HL-60 (cell line): ENCODE results near the gene OXSR1.

ENCODE experiments used
- DNase-seq, 2 experiments: peaks; one replicate each; pipeline ENCODE4 v3.0.0-alpha.2; 2010 to 2020; ENCODE audit warnings: low read depth in 1 of 2, low spot score in 1 of 2
- H3K27ac ChIP-seq: fragments of 250-450 bp; sonication (Bioruptor Pico); replicated peaks from 2 replicates; pipeline ENCODE4 v1.5.1; 2020; ENCODE audit warnings: mild to moderate bottlenecking, moderate library complexity
- H3K27me3 ChIP-seq: fragments of 250-450 bp; sonication (Bioruptor Pico); 2 replicates; pipeline ENCODE4 v1.5.1; 2021; ENCODE audit warnings: mild to moderate bottlenecking, moderate library complexity; ENCODE audit not compliant: insufficient read depth, poor library complexity, severe bottlenecking
- H3K4me3 ChIP-seq: replicated peaks from 2 replicates; pipeline ENCODE4 v1.5.1; 2011; ENCODE audit warnings: mild to moderate bottlenecking, control low read depth, low read length; ENCODE audit not compliant: insufficient read depth
- GABPA ChIP-seq: IDR thresholded peaks from 2 replicates; pipeline ENCODE4 v1.6.1; 2012; ENCODE audit warnings: low read depth
- POLR2AphosphoS5 ChIP-seq: IDR thresholded peaks from 2 replicates; pipeline ENCODE4 v1.6.1; 2012; ENCODE audit warnings: low read depth
- SPI1 ChIP-seq: IDR thresholded peaks from 2 replicates; pipeline ENCODE4 v1.6.1; 2012; ENCODE audit warnings: low read depth, mild to moderate bottlenecking, borderline replicate concordance
- TF ChIP-seq, protein P1 (sequence below): IDR thresholded peaks from 2 replicates; pipeline ENCODE4 v1.6.1; 2012; ENCODE audit warnings: low read depth; ENCODE audit not compliant: insufficient replicate concordance
- TF ChIP-seq, protein P2 (sequence below): IDR thresholded peaks from one replicate; pipeline ENCODE4 v1.5.1; 2011; ENCODE audit warnings: low read length, control low read depth, inconsistent platforms; ENCODE audit not compliant: insufficient read depth

The OXSR1 gene

DNA sequence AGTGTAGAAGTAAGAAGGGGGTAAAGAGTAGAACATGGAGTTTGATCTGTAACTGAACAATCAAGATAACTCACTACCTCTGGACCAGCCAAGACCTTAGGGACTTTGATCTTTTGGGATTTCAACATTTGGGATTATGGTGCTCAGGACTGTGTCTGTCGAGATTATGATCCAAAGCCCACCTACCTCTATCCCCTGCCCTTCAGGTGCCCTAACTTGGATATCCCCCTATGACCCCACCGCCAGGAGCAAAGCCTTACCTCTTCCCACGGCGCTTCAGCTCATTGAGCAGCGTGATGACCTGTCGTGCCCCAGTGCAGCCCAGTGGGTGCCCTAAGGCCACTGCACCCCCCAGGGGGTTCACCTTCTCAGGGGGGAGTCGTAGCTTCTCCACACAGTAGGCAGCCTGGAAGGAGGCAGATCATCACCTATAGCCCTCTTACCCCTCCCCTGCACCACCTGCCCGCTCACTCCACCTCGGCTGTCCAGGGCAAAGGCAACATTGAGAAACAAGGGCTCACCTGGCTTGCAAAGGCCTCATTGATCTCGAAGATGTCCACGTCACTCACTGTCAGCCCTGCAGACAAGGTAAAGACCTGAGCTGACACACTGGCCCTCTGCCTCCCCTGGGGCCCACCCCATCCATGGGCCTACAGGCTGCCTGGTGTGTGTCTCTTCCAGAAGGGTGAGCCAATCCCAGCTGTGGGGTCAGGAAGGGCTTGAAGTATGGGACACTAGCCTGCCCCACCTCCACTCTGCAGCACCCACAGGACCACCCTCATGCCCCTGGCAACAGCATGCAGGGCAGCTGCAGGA, 39.8 kb upstream of the OXSR1 start:
- Histone ChIP-seq H3K27me3 (no peaks in the 10 kb centered on the region), H3K4me3 (no peak overlapping the region), H3K27ac (no peak overlapping the region)
- TF ChIP-seq, protein P1, sequence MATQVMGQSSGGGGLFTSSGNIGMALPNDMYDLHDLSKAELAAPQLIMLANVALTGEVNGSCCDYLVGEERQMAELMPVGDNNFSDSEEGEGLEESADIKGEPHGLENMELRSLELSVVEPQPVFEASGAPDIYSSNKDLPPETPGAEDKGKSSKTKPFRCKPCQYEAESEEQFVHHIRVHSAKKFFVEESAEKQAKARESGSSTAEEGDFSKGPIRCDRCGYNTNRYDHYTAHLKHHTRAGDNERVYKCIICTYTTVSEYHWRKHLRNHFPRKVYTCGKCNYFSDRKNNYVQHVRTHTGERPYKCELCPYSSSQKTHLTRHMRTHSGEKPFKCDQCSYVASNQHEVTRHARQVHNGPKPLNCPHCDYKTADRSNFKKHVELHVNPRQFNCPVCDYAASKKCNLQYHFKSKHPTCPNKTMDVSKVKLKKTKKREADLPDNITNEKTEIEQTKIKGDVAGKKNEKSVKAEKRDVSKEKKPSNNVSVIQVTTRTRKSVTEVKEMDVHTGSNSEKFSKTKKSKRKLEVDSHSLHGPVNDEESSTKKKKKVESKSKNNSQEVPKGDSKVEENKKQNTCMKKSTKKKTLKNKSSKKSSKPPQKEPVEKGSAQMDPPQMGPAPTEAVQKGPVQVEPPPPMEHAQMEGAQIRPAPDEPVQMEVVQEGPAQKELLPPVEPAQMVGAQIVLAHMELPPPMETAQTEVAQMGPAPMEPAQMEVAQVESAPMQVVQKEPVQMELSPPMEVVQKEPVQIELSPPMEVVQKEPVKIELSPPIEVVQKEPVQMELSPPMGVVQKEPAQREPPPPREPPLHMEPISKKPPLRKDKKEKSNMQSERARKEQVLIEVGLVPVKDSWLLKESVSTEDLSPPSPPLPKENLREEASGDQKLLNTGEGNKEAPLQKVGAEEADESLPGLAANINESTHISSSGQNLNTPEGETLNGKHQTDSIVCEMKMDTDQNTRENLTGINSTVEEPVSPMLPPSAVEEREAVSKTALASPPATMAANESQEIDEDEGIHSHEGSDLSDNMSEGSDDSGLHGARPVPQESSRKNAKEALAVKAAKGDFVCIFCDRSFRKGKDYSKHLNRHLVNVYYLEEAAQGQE, result no peak
- TF ChIP-seq POLR2AphosphoS5, result peak; percentile 25; the same call in 1 of the 2 replicates
- no peak for DNase-seq

DNA sequence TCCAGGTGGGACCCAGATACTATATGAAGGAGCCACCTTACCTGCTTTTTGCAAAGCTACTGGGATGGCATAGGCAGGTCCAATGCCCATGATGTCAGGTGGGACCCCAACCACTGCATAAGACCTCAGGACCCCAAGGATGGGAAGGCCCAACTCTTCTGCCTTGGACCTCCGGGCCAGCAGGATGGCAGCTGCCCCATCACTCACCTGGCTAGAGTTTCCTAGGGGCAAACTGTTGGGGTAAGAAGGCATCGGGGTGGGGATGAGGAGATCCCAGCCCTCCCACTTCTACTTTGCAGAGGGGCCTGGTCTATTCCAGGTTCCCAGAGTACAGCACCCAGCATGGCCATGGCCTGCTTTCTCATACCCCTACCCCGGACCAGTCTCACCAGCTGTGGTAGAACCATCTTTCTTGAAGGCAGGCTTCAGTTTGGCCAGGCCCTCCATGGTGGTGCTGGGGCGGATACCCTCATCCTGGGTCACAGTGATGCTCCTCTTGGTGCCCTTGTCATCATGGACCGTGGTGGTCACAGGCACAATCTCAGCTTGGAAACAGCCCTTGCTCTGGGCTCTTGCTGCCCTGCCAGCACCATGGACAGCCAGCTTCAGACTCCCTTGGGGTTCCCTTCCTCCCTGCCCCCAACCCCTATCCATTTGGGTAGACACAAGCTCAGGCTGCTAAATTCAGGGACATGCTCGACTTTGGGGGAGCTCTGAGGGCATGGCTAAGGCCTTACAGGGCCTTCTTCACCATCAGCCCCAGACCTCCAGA, 39.0 kb upstream of the OXSR1 start:
- H3K4me3 ChIP-seq, result no peak overlapping the region
- no peak for DNase-seq
- H3K27ac ChIP-seq, result no peak overlapping the region
- no peaks in the 10 kb centered on the region for H3K27me3 ChIP-seq
- TF ChIP-seq, protein P1, result peak; percentile 85
- TF ChIP-seq, protein P2, sequence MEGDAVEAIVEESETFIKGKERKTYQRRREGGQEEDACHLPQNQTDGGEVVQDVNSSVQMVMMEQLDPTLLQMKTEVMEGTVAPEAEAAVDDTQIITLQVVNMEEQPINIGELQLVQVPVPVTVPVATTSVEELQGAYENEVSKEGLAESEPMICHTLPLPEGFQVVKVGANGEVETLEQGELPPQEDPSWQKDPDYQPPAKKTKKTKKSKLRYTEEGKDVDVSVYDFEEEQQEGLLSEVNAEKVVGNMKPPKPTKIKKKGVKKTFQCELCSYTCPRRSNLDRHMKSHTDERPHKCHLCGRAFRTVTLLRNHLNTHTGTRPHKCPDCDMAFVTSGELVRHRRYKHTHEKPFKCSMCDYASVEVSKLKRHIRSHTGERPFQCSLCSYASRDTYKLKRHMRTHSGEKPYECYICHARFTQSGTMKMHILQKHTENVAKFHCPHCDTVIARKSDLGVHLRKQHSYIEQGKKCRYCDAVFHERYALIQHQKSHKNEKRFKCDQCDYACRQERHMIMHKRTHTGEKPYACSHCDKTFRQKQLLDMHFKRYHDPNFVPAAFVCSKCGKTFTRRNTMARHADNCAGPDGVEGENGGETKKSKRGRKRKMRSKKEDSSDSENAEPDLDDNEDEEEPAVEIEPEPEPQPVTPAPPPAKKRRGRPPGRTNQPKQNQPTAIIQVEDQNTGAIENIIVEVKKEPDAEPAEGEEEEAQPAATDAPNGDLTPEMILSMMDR, result no peak

DNA sequence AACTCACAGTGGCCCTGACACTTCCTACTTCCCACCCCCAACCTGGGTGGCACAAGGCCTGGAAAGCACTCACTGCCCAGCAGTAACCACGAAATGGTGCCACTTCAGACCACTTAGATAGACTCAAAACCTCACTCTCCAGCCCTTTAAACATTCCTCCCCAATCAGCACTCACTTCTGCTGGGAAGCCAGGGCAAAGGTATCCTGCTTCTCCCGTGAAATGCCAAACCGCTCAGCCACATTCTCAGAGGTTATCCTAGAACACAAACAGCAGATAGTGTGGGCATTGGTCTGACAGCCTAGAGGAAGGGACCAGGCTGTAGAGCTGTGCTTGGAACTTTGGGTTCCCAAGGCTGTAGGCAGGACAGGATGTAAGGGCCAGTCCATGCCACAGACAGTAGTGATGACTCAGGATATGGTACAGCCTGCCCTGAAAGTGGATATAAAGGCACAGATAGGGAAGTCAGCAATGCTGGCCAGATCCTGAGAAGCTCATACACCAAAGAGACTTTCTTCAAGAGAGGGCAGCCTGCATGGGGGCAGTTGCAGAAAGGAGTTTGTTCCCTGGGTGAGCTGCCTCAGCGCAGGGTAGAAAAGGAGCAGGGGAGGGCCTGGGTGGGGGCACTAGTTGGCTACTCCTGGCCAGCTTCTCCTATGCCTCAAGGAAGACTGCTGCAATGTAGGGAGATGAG, 37.6 kb upstream of the OXSR1 start:
- TF ChIP-seq, protein P2, result no peak
- TF ChIP-seq, protein P1, result no peak
- no peak for TF ChIP-seq SPI1
- TF ChIP-seq POLR2AphosphoS5, result no peak
- TF ChIP-seq GABPA, result no peak
- H3K27ac ChIP-seq, result no peak overlapping the region

More for the DNA sequence above, 37.6 kb upstream of the OXSR1 start:
- Histone ChIP-seq H3K27me3 (no peaks in the 10 kb centered on the region), H3K4me3 (no peak overlapping the region)
- no peak for DNase-seq
